Smooth muscle cell of the umbilical artery (primary cell): Measurements from ENCODE around the gene NGRN. TPM values are rescaled to one million over a fixed set of nuclear protein-coding genes. Genes with fewer than 3 reads are reported as not detected.

Source experiments
- total RNA-seq: library from RNA; depleted of rRNA; stranded (reverse); fragments of >200 nt; gene quantifications from 2 replicates; pipeline ENCODE4 v1.2.3, GENCODE V29; 2014

Gene NGRN, protein sequence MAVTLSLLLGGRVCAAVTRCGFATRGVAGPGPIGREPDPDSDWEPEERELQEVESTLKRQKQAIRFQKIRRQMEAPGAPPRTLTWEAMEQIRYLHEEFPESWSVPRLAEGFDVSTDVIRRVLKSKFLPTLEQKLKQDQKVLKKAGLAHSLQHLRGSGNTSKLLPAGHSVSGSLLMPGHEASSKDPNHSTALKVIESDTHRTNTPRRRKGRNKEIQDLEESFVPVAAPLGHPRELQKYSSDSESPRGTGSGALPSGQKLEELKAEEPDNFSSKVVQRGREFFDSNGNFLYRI
- 89.2 and 111 TPM in 2 replicates for total RNA-seq

GRCh38 chr15:90265271-90266060 is at the start of gene NGRN:
TSS of gene NGRN (plus strand) at chr15:90265672. CDS start at chr15:90265713, 41 bp downstream.

GRCh38 chr15:90233387-90234095 is 31.9 kb upstream of the NGRN start, which contains the start of gene CIB1:
TSS of gene CIB1 (minus strand) at chr15:90233941. CDS start at chr15:90233885, 56 bp downstream.

GRCh38 chr15:90234096-90234988 is 31.1 kb upstream of the NGRN start, which contains the start of gene GDPGP1:
TSS of gene GDPGP1 (plus strand) at chr15:90234209. CDS start at chr15:90240909, 6,700 bp downstream.

GRCh38 chr15:90249203-90249863 is 16.1 kb upstream of the NGRN start, which contains the start of gene TTLL13:
TSS of gene TTLL13 (plus strand) at chr15:90249556. CDS start at chr15:90250631, 1,075 bp downstream.

Other genes with a start within 250 kb of the NGRN start
- 102 and 108 TPM in 2 replicates for gene IDH2, start 163.2 kb upstream of the NGRN start, total RNA-seq
- 17.2 and 33.7 TPM in 2 replicates for gene SEMA4B, start 64.3 kb upstream of the NGRN start, total RNA-seq
- 30.3 and 33.3 TPM in 2 replicates for gene CIB1, start 31.7 kb upstream of the NGRN start, total RNA-seq
- 6.1 and 7.1 TPM in 2 replicates for gene GDPGP1, start 31.5 kb upstream of the NGRN start, total RNA-seq
- 0.14 TPM in 1 of 2 replicates, not detected in the other for gene TTLL13, start 16.1 kb upstream of the NGRN start, total RNA-seq
- 2.1 and 6.7 TPM in 2 replicates for gene ZNF774, start 86.6 kb downstream of the NGRN start, total RNA-seq
- gene IQGAP1, start 122.6 kb downstream of the NGRN start, total RNA-seq, result 182 and 447 TPM in 2 replicates